Anterior cingulate cortex (tissue), 58 donors: ENCODE measurements around the gene CLUH.

Experiments used
- DNase-seq, 58 donors: peaks; one replicate each; lab custom pipeline; 2025; lab: John Stamatoyannopoulos, UW

Gene CLUH

GRCh38 chr17:2711608-2712299 lies at the start of gene CLUH:
Gene CLUH (minus strand): TSS chr17:2711764. CDS start chr17:2711661, 103 bp downstream.
- peak; percentile 60 to 97 (median 93) for DNase-seq

GRCh38 chr17:2758870-2759269 lies 47.3 kb upstream of the CLUH start:
- no peak for DNase-seq

GRCh38 chr17:2755891-2756724 lies 44.5 kb upstream of the CLUH start:
- no peak for DNase-seq

GRCh38 chr17:2751491-2751890 lies 39.9 kb upstream of the CLUH start:
- DNase-seq = no peak

- DNase-seq = no peak
These were observed 39.2 kb upstream of the CLUH start for GRCh38 chr17:2750721-2751120.

GRCh38 chr17:2749784-2750181 lies 38.2 kb upstream of the CLUH start:
- peak in 52 of 58 donors; percentile 10 to 76 (median 51) for DNase-seq

- DNase-seq = peak in 32 of 58 donors; percentile 17 to 76 (median 62)
These were observed 37.7 kb upstream of the CLUH start, which contains the start of gene CCDC92B for GRCh38 chr17:2749058-2749783. Gene CCDC92B (minus strand): TSS chr17:2749652. CDS start chr17:2735145, 14,507 bp downstream.

- DNase-seq = peak in 44 of 58 donors; percentile 4 to 77 (median 37)
These were observed 33.9 kb upstream of the CLUH start for GRCh38 chr17:2745317-2746037.

- no peak for DNase-seq
These were observed 26.1 kb upstream of the CLUH start for GRCh38 chr17:2737693-2738092.

GRCh38 chr17:2736956-2737355 lies 25.4 kb upstream of the CLUH start:
- DNase-seq = peak in 1 of 58 donors; percentile 13

- DNase-seq = no peak
These were observed 24.3 kb upstream of the CLUH start for GRCh38 chr17:2735896-2736295.

- DNase-seq = no peak
These were observed 23.4 kb upstream of the CLUH start for GRCh38 chr17:2734939-2735338.

GRCh38 chr17:2731807-2732206 lies 20.2 kb upstream of the CLUH start:
- DNase-seq = no peak

- DNase-seq = no peak
These were observed 19.3 kb upstream of the CLUH start for GRCh38 chr17:2730764-2731353.

- DNase-seq = peak in 7 of 58 donors; percentile 21 to 56 (median 27)
These were observed 13.2 kb upstream of the CLUH start for GRCh38 chr17:2724784-2725164.

GRCh38 chr17:2723997-2724783 lies 12.6 kb upstream of the CLUH start:
- no peak for DNase-seq

- DNase-seq = no peak
These were observed 12.0 kb upstream of the CLUH start for GRCh38 chr17:2723505-2723996.

GRCh38 chr17:2722611-2723010 lies 11.0 kb upstream of the CLUH start:
- no peak for DNase-seq

GRCh38 chr17:2721603-2722002 lies 10.0 kb upstream of the CLUH start:
- no peak for DNase-seq
